Measurements from ENCODE around the gene CYTH1. TPM values are rescaled to one million over a fixed set of nuclear protein-coding genes. Genes with fewer than 3 reads are reported as not detected.

The CYTH1 gene
- total and polyA plus RNA-seq, 10 of the 15 experiments (the other 5 are each of a cell fraction or from before 2014, with no cell fraction given) = 6.6 to 188 (median 145) TPM

- no peak for TF ChIP-seq BCLAF1 (IDR thresholded peaks at IDR 0.05)
- TF ChIP-seq USF1 (IDR thresholded peaks at IDR 0.05; ENCODE audit: borderline replicate concordance, extremely low read length, insufficient read depth, low read depth, low read length) = no peak
- no peak for TF ChIP-seq TCF7 (IDR thresholded peaks at IDR 0.05; ENCODE audit: borderline replicate concordance)
- no peak for TF ChIP-seq MLLT1 (IDR thresholded peaks at IDR 0.05)
- TF ChIP-seq TBL1XR1 (IDR thresholded peaks at IDR 0.05; ENCODE audit: low read depth, low read length) = no peak
- no peak for TF ChIP-seq RFX5 (IDR thresholded peaks at IDR 0.05; ENCODE audit: low read depth, low read length)
- no peak for TF ChIP-seq NRF1 (conservative IDR thresholded peaks at IDR 0.05; ENCODE audit: low read depth, low read length)
- TF ChIP-seq ASH2L (IDR thresholded peaks at IDR 0.05; ENCODE audit: borderline replicate concordance, low read depth) = no peak
- peak; percentile 24 for TF ChIP-seq SMAD1 (IDR thresholded peaks at IDR 0.05; ENCODE audit: low read depth, partially characterized antibody)
- 0 out of 2 replicates have a peak, but pooled peaks have one; percentile 18 for TF ChIP-seq NFIC (IDR thresholded peaks at IDR 0.05; ENCODE audit: low read depth, low read length)
- TF ChIP-seq IKZF1 (conservative IDR thresholded peaks at IDR 0.05) = peak; percentile 30; the same call in 1 of the 2 replicates
- no peak for TF ChIP-seq CHD2 (IDR thresholded peaks at IDR 0.05; ENCODE audit: borderline replicate concordance, low read depth, low read length)
- TF ChIP-seq SIX5 (IDR thresholded peaks at IDR 0.05; ENCODE audit: low read depth, low read length, severe bottlenecking) = no peak
- TF ChIP-seq BACH1 (IDR thresholded peaks at IDR 0.05; ENCODE audit: borderline replicate concordance) = 0 out of 2 replicates have a peak, but pooled peaks have one; percentile 36
- peak; percentile 49; the same call in 1 of the 2 replicates for TF ChIP-seq MTA2 (IDR thresholded peaks at IDR 0.05; ENCODE audit: low read depth)
- TF ChIP-seq NBN (IDR thresholded peaks at IDR 0.05) = 0 out of 2 replicates have a peak, but pooled peaks have one; percentile 53
- TF ChIP-seq SUPT20H (IDR thresholded peaks at IDR 0.05; ENCODE audit: borderline replicate concordance, control insufficient read depth, low read depth, low read length) = no peak
- TF ChIP-seq RUNX3 (IDR thresholded peaks at IDR 0.05; ENCODE audit: low read length) = 0 out of 2 replicates have a peak, but pooled peaks have one; percentile 50
- no peak; the same call in 1 of the 2 replicates for TF ChIP-seq ZBTB4 (CRISPR knock-in tag; IDR thresholded peaks at IDR 0.05)
- TF ChIP-seq EED (IDR thresholded peaks at IDR 0.05; ENCODE audit: low read depth) = peak; percentile 16; the same call in 1 of the 2 replicates
- TF ChIP-seq MYB (IDR thresholded peaks at IDR 0.05; ENCODE audit: borderline replicate concordance, low read depth, low read length) = no peak
- TF ChIP-seq NR2F1 (conservative IDR thresholded peaks at IDR 0.05) = no peak
These were observed 84.3 kb downstream of the CYTH1 start (continued) for GRCh38 chr17:78697554-78698343.

Data from GM12878 (cell line).